DOHH2 (cell line): Measurements from ENCODE around the gene SLC6A13.

Source experiments
- H3F3A ChIP-seq: fragments of 200-600 bp; sonication (generic), shearing (Covaris generic); 2 replicates; pipeline ENCODE4 v1.6.0; 2016; ENCODE audit warnings: antibody characterized with exemption, mild to moderate bottlenecking; ENCODE audit not compliant: control insufficient read depth, insufficient read depth
- H3K27ac ChIP-seq: fragments of 200-600 bp; sonication (generic); 2 replicates; pipeline ENCODE4 v1.5.1; 2014; ENCODE audit warnings: low read depth, mild to moderate bottlenecking, low read length, moderate library complexity
- H3K27me3 ChIP-seq: fragments of 200-600 bp; sonication (generic); 2 replicates; pipeline ENCODE4 v1.6.1; 2014; ENCODE audit warnings: mild to moderate bottlenecking, low read length, mixed read lengths; ENCODE audit not compliant: control insufficient read depth
- H3K36me3 ChIP-seq: fragments of 200-600 bp; sonication (generic); 2 replicates; pipeline ENCODE4 v1.6.1; 2014; ENCODE audit warnings: mild to moderate bottlenecking, low read length, moderate library complexity, mixed read lengths; ENCODE audit not compliant: control insufficient read depth
- H3K4me1 ChIP-seq: fragments of 200-600 bp; sonication (generic); 2 replicates; pipeline ENCODE4 v1.6.1; 2014; ENCODE audit warnings: mild to moderate bottlenecking, low read length, mixed read lengths; ENCODE audit not compliant: control insufficient read depth
- H3K4me2 ChIP-seq: fragments of 200-600 bp; sonication (generic); 2 replicates; pipeline ENCODE4 v1.6.0; 2014; ENCODE audit warnings: mild to moderate bottlenecking, low read length, moderate library complexity
- H3K4me3 ChIP-seq: fragments of 200-600 bp; sonication (generic); 2 replicates; pipeline ENCODE4 v1.5.1; 2014; ENCODE audit warnings: mild to moderate bottlenecking, low read length, mixed read lengths
- H3K79me2 ChIP-seq: fragments of 200-600 bp; sonication (generic); 2 replicates; pipeline ENCODE4 v1.6.1; 2014; ENCODE audit warnings: mild to moderate bottlenecking, low read length, mixed read lengths; ENCODE audit not compliant: control insufficient read depth
- H3K9me2 ChIP-seq: fragments of 200-600 bp; sonication (generic); replicated peaks from 2 replicates; pipeline ENCODE4 v1.6.1; 2014; ENCODE audit warnings: mild to moderate bottlenecking, low read length, mixed read lengths; ENCODE audit not compliant: control insufficient read depth
- H3K9me3 ChIP-seq: fragments of 200-600 bp; sonication (generic); 2 replicates; pipeline ENCODE4 v1.6.1; 2014; ENCODE audit warnings: antibody characterized with exemption, low read length, mixed read lengths; ENCODE audit not compliant: control insufficient read depth, insufficient read depth
- H4K20me1 ChIP-seq: fragments of 200-600 bp; sonication (generic); 2 replicates; pipeline ENCODE4 v1.6.0; 2014; ENCODE audit warnings: low read depth, mild to moderate bottlenecking, antibody characterized with exemption, low read length, moderate library complexity; ENCODE audit not compliant: control insufficient read depth, insufficient read depth
- EZH2phosphoT487 ChIP-seq: fragments of 200-600 bp; sonication (generic); IDR thresholded peaks from 2 replicates; pipeline ENCODE4 v1.6.1; 2017; ENCODE audit warnings: borderline replicate concordance, mild to moderate bottlenecking, antibody characterized with exemption, low read length, moderate library complexity, mixed read lengths
- TF ChIP-seq, protein P1 (sequence below): fragments of 200-600 bp; sonication (generic); IDR thresholded peaks from one replicate; pipeline ENCODE4 v1.5.1; 2014; ENCODE audit warnings: antibody characterized with exemption, mild to moderate bottlenecking, low read depth, low read length; ENCODE audit not compliant: poor library complexity, severe bottlenecking

Gene SLC6A13

DNA sequence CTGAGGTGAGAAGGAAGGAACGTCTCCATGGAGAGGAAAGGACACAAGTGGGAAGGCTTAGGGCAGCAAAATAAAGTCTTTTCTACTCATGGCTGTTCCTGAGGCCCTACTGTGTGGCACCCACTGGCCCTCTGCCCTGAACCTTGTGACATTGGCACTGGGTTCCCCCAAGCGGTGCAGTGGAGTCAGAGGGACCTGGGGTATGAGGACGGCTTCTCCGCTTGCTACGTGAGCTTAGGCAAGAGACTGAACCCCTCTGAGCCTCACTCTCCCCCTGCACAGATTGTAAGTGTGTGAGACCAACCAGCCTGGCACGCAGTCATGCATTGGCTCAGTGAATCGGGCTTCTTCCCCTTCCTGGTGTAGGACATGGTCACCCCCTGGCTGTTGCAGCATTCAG lies 68.4 kb downstream of the SLC6A13 start:
- Histone ChIP-seq H4K20me1 (no peaks in the 10 kb centered on the region), H3K9me2 (no peaks in the 10 kb centered on the region), H3K27me3 (peaks cover 2% of the 10 kb centered on the region), H3K4me1 (no peaks in the 10 kb centered on the region), H3K36me3 (no peaks in the 10 kb centered on the region), H3K27ac (no peak overlapping the region), H3F3A (no peaks in the 10 kb centered on the region), H3K79me2 (no peaks in the 10 kb centered on the region), H3K4me3 (no peak overlapping the region), H3K4me2 (no peak overlapping the region), H3K9me3 (no peaks in the 10 kb centered on the region)
- no peak for TF ChIP-seq EZH2phosphoT487
- TF ChIP-seq, protein P1, sequence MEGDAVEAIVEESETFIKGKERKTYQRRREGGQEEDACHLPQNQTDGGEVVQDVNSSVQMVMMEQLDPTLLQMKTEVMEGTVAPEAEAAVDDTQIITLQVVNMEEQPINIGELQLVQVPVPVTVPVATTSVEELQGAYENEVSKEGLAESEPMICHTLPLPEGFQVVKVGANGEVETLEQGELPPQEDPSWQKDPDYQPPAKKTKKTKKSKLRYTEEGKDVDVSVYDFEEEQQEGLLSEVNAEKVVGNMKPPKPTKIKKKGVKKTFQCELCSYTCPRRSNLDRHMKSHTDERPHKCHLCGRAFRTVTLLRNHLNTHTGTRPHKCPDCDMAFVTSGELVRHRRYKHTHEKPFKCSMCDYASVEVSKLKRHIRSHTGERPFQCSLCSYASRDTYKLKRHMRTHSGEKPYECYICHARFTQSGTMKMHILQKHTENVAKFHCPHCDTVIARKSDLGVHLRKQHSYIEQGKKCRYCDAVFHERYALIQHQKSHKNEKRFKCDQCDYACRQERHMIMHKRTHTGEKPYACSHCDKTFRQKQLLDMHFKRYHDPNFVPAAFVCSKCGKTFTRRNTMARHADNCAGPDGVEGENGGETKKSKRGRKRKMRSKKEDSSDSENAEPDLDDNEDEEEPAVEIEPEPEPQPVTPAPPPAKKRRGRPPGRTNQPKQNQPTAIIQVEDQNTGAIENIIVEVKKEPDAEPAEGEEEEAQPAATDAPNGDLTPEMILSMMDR: no peak

DNA sequence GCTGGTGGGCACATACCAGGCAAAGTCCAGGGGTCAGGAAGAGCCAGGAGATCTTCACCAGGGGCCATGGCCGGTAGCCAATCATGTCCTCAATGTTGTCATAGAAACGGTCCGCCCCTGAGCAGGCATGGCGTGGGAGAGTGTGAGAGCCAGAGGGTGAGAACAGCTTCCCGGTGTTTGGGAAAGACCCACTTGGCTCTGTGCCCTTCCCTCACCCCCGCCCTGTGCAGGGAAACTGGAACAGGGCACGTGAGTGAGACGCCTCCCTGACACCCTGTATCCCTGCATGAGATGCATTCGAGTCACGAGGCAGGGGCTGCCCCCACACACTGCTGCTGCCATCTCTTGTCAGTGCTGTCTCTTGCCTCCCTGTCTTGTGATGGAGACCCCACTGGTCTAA lies 69.4 kb downstream of the SLC6A13 start:
- Histone ChIP-seq H4K20me1 (no peaks in the 10 kb centered on the region), H3K9me3 (no peaks in the 10 kb centered on the region; the same call in 1 of the 2 replicates), H3K79me2 (no peaks in the 10 kb centered on the region), H3K36me3 (no peaks in the 10 kb centered on the region), H3K27ac (no peak overlapping the region), H3K4me3 (no peak overlapping the region), H3K9me2 (no peaks in the 10 kb centered on the region), H3K27me3 (no peaks in the 10 kb centered on the region), H3K4me2 (no peak overlapping the region), H3K4me1 (no peaks in the 10 kb centered on the region), H3F3A (no peaks in the 10 kb centered on the region)
- TF ChIP-seq EZH2phosphoT487: no peak
- TF ChIP-seq, protein P1: no peak

DNA sequence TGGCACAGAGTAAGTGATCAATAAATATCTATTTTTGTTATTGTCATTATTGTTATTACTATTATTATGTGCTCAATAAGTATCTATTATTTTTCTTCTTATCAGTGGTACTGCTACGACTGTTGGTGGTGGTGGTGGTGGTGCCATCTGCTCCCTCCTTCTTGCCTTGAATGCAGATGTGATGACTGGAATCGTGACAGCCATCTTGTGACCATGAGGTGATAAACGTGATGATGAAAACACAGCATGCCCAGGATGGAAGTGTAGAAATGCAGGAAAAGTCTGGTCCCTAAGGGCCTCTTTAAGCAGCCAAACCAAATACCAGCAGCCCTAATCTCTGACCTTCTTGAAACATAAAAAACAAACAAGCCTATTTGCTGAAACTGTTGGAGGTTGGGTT lies 71.1 kb downstream of the SLC6A13 start:
- no peak for TF ChIP-seq EZH2phosphoT487
- TF ChIP-seq, protein P1: no peak
- no peak overlapping the region for H3K4me2 ChIP-seq
- H3K36me3 ChIP-seq: no peaks in the 10 kb centered on the region
- no peaks in the 10 kb centered on the region for H4K20me1 ChIP-seq
- H3K4me3 ChIP-seq: no peak overlapping the region
- no peaks in the 10 kb centered on the region for H3F3A ChIP-seq
- H3K9me3 ChIP-seq: no peaks in the 10 kb centered on the region; the same call in 1 of the 2 replicates
- H3K27ac ChIP-seq: no peak overlapping the region
- no peaks in the 10 kb centered on the region for H3K4me1 ChIP-seq
- no peaks in the 10 kb centered on the region for H3K79me2 ChIP-seq
- H3K9me2 ChIP-seq: no peaks in the 10 kb centered on the region
- H3K27me3 ChIP-seq: no peaks in the 10 kb centered on the region

DNA sequence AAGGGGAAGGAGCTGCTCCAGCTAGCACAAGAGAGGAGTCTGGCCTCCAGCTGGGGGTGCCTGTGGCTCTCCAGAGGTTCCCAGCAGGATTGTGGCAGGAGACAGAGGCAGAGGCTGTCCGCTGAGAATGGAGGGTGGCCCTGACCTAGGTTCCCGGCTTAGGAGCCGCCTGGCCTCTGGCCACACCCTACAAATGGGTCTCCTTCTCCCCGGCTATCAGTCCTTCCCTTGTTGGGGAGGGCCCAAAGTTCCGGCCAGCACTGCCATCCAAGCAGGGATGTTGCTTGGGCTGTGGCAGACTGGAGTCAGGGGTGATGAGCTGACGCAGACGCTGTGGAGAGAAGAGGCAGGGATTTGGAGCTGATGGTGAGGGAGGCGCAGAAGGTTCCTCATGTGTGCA lies 71.8 kb downstream of the SLC6A13 start:
- Histone ChIP-seq H3K36me3 (no peaks in the 10 kb centered on the region), H4K20me1 (no peaks in the 10 kb centered on the region), H3F3A (no peaks in the 10 kb centered on the region), H3K27me3 (no peaks in the 10 kb centered on the region), H3K9me3 (no peaks in the 10 kb centered on the region; the same call in 1 of the 2 replicates), H3K4me2 (no peak overlapping the region), H3K27ac (no peak overlapping the region), H3K9me2 (no peaks in the 10 kb centered on the region), H3K4me3 (no peak overlapping the region), H3K79me2 (no peaks in the 10 kb centered on the region), H3K4me1 (no peaks in the 10 kb centered on the region)
- no peak for TF ChIP-seq EZH2phosphoT487
